CD4-positive, alpha-beta T cell treated with Interleukin-4 for 1 hour (primary cell): ENCODE results near the gene METTL16.
A peak's percentile ranks its signal among the peaks of the same experiment; 100 is the strongest.

Experiments used
- DNase-seq, 2 donors: peaks; one replicate each; pipeline ENCODE4 v3.0.0-alpha.2; 2020 to 2022

The METTL16 gene

DNA sequence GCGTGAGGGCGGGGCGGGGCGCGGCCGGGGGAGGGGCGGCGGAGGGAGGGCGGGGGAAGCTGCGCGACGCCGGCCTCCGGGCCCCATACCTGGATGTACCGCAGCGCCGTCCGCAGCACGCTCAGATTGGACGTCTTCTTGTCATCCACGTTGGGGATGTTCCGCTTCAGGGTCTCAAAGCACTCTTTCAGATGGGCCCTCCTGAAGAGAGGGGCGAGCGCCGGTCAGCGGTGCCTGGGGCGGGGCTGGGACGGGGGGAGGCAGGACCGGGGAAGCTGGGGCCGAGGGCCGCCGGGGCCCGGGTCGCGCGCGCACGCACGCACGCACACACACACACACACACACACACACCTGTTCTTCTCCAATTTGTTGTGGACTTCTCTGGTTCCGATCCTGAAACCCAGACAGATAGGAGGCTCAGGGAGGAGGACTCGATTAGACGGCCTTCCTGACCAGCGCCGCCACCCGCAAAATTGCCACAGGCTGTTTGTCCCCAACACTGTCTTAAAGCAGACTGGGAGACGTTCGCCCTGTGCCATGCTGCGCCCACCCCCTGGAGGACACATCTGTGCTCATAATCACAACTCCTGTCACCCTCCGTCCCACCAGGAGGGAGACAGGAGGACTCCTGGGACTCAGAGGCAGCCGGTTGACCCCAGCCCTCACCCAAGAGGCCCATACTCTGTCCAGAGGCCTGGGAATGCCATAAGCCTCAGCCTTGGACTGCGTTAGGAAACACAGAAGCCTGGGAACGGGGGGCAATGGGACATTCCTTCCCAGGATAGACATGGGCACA, 117.5 kb downstream of the METTL16 start:
- DNase-seq = no peak

- peak; percentile 94 to 95 for DNase-seq
Measured at GRCh38 chr17:2393174-2393953, 118.3 kb downstream of the METTL16 start.

DNA sequence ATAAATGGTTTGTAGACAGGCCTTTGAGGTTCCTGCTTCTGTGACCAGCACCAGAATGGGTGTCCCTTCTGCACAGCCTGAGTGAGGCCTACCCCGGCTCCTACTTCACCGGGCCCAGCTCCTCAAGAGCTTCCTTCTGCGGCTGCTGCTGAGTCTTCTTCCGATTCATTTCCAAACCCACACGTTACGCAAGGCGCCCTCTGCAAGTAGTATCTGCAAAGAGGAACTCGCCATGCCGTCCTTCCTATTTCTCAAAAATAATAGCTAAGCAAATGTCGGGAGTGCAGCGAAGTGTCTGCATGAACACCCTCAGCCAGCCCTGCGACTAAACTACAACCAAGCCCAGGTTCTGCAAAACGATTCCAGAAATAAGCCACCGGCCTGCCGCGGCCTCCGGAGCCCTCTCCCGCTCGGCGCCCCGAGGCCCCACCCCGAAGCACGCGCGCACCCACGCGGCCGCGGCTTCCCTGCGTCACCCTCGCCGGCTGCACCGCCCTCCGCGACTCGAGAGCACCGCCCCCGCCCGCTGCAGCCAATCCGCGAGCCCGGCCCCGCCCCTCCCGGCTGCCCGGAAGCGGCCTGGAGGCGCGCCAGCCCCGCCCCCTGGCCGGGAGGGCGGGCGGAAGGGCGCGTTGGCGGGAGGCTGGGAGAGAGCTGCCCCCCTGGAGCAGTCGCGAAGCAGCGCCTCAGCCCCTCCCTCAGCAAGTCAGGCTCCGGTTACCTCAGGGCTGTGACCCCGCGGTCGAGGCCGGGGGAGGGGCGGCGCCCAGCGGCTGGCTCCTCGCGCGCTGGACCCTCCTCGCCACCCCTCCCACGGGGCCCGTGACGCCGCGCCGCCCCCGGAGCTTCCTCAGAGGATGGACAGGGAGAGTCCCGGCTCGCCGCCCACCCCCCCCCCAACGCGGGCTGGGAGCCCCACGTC, 119.2 kb downstream of the METTL16 start:
- DNase-seq = peak; percentile 95 to 97

GRCh38 chr17:2391597-2392251, 120.0 kb downstream of the METTL16 start:
- DNase-seq = no peak

DNA sequence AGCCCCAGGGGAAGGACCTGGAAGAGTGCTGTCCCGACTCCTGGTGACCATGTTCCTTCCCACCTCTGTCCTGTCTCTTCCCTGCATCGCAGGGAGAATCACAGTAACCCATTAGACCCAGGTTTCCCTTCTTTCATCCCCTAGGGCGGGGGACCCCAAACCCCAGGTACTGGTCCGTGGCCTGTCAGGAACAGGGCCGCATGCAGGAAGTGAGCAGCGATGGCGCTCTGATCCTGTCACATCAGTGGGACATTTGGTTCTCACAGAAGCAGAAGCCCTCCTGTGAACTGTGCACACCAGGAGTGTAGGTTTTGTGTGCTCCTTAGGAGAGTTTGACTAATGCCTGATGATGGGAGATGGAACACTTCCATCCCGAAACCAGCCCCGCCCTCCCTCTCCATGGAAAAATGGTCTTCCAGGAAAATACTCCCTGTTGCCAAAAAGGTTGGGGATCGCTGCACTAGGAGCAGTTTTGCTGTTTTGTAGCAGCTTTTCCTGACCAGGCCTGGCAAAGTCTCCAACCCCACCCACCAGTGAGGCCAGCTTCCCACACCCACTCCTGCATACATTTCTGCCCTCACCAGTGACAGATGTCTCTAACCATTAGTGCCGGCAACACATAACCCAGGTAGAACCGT, 121.4 kb downstream of the METTL16 start:
- no peak for DNase-seq

GRCh38 chr17:2388683-2389055, 123.0 kb downstream of the METTL16 start:
- no peak for DNase-seq

DNA sequence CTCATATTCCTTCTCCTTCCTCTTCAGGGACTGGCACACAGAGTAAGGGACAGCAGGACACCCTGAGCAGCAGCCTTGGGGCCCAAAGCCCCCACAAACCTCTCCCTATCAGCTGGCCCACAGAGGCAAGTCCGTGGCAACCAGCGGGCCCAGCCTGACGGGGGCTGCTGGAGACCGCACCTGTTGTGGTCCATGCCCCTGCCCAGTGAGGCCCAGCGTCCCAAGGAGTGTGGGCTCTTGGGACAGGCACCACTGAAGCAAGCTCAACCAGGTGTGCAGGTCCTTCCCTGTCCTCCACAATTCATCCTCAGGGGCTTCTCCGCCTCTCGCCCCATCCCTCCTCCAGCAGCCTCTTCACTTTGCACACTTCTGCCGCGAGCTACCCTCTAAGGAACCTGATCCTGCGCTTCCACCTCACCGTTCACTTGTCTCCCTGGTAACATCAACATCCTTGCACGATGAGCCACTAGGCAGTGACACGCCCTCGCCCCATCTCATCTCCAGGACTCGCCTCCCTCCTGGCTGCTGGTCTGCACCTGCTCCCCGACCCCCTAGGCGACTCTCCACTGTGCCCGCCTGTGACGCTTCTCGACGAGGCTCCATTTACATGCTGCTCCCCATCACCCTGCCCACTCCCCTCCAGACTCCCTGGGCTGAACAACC, 123.5 kb downstream of the METTL16 start:
- DNase-seq = no peak

GRCh38 chr17:2387086-2388019, 124.3 kb downstream of the METTL16 start:
- DNase-seq = no peak

- DNase-seq = no peak
Measured at GRCh38 chr17:2386400-2387085, 125.1 kb downstream of the METTL16 start.

DNA sequence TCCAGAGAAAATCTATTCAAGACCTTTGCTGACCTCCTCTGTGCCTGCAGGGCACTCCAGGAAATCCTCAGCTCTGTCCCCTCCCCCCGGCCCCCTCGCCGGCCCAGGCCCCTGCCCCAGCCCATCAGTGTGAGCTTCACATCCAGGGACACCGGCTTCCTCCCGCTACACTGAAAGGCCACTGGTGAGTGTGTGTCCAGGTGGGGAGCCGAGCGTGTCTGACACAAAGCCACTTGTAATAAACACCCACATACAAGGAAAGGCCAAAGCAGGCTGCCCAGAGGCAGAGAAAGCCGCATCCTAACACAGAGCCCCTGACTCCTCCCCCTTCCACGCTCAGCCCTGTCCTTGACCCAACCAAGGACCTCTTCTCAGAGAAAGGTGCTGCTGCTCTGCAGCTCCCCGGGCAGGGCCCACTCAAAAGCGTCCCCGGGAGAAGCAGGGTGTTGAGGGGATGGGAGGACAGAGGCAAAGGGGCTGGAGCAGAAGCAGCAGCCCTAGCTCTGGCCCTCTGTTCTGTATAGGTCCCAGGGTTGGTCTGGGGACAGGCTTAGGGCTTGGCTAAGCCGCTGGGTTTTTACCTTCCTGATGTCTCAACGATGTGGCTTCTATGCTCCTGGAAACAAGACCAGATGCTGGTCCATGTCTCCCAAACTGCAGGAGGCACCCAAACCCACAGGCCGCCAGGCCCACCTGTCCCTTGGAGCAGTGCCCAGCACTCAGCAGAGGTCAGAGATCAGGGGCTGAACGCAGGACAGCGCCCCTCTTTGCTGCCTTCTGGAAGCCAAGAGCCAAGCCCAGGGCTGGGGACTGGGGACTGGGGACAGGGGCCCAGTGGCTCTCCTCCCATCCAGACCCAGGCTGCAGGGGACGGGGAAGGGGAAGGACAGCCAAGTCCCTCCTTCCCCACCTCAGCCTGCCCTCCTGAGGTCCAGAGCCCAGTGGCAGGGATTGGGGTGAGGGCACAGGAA, 126.2 kb downstream of the METTL16 start:
- DNase-seq = no peak

GRCh38 chr17:2384439-2385127, 127.1 kb downstream of the METTL16 start:
- DNase-seq = no peak

- no peak for DNase-seq
Measured at GRCh38 chr17:2383628-2384167, 128.0 kb downstream of the METTL16 start.

- DNase-seq = no peak
Measured at GRCh38 chr17:2380950-2381649, 130.6 kb downstream of the METTL16 start.

DNA sequence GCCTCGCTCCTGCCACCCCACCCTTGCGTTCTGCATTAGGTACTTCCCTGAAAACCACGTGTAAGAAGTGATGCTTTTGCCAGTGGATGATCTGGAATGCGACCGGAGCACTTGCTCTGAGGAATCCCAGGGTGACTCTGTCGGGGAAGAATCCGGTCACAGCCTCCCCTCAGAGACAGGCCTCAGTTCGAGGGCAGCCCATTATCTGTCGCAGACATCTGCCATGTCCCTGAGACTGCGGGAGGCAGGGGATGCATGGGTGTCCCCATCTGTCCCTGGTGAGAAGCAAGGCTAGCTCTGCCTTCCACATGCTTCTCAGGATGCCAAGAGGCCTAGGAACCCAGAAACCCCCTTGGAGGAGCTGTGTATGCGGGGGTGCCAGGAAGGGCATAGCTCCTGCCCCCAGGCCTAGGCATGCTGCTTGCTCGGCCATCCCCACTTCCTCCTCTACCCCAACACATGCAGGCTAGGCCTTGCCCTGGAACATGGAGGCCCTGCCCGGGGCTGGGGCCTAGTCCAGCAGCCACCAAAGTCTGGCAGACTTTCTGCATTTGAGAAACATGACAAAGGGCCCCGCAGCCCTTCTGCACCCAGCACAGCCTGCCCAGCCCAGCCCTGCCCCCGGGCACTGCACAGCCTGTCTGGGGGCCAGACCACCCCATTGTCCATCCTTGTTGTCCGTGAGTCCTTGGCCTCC, 131.3 kb downstream of the METTL16 start:
- no peak for DNase-seq

DNA sequence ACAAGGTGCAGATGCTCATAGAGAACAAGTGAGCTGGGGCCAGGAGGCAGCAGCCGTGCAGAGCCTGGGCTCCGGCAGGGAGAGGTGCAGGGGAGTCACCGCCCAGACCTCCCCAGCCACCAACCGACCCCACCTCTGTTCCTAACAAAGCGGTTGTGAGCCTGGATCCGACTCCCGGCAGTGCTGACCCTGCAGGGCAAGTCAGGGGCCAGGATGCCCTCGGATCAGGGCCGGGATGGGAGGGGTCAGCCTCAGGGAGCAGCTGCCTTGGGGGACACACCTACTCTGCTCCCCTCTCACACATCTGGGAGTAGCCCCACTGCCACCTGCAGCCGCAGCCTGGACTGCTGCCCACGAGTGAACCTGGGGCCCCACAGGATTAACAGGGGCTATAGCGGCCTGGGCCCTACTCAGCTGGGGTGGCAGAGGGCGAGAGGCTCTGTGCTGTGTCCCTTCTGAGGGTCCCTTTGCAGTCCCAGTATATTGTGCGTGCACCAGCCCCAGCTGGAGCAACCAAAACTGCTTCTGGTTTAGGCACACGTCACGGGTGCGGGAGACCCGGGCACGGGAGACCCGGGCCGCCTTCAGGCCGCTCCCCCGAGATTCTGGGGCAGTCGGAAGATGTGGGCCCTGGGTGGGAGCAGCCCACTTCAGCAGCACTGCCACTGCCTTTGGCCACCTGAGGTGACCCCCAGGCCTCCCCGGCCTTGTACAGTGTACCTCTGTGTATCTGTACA, 132.0 kb downstream of the METTL16 start:
- DNase-seq = no peak

GRCh38 chr17:2378905-2379304, 132.8 kb downstream of the METTL16 start:
- no peak for DNase-seq
